ENCODE measurements around the gene ANKRD13D.
A peak's percentile ranks its signal among the peaks of the same experiment; 100 is the strongest.

Gene ANKRD13D

GRCh38 chr11:67288198-67288451 is 978 bp upstream of the ANKRD13D start:
- no peak for DNase-seq

- peak; percentile 17 for DNase-seq
These were observed 464 bp upstream of the ANKRD13D start for GRCh38 chr11:67288452-67289225.

GRCh38 chr11:67289651-67290479 is 762 bp downstream of the ANKRD13D start:
- DNase-seq, result no peak

- no peak for DNase-seq
These were observed 1.7 kb downstream of the ANKRD13D start for GRCh38 chr11:67290801-67291200.

- DNase-seq, result no peak
These were observed 2.6 kb downstream of the ANKRD13D start for GRCh38 chr11:67291481-67292381.

GRCh38 chr11:67292671-67293070 is 3.6 kb downstream of the ANKRD13D start:
- DNase-seq, result no peak

GRCh38 chr11:67293090-67293489 is 4.0 kb downstream of the ANKRD13D start:
- no peak for DNase-seq

- DNase-seq, result no peak
These were observed 6.7 kb downstream of the ANKRD13D start for GRCh38 chr11:67295846-67296245.

- DNase-seq, result no peak
These were observed 9.7 kb downstream of the ANKRD13D start for GRCh38 chr11:67298786-67299185.

- no peak for DNase-seq
These were observed 10.5 kb downstream of the ANKRD13D start for GRCh38 chr11:67299471-67300191.

- DNase-seq, result no peak
These were observed 11.2 kb downstream of the ANKRD13D start for GRCh38 chr11:67300256-67300755.

GRCh38 chr11:67300756-67301312 is 11.7 kb downstream of the ANKRD13D start:
- no peak for DNase-seq

- no peak for DNase-seq
These were observed 12.3 kb downstream of the ANKRD13D start for GRCh38 chr11:67301313-67301921.

GRCh38 chr11:67301951-67302516 is 12.9 kb downstream of the ANKRD13D start:
- no peak for DNase-seq

GRCh38 chr11:67302571-67303131 is 13.5 kb downstream of the ANKRD13D start:
- DNase-seq, result no peak

GRCh38 chr11:67303132-67303834 is 14.2 kb downstream of the ANKRD13D start, which contains the start of gene SSH3:
Gene SSH3, plus strand, starts transcription at chr11:67303530. Its CDS starts 96 bp downstream, at chr11:67303626.
- DNase-seq, result peak; percentile 20

- DNase-seq, result no peak
These were observed 14.8 kb downstream of the ANKRD13D start for GRCh38 chr11:67303835-67304411.

GRCh38 chr11:67304511-67305113 is 15.5 kb downstream of the ANKRD13D start:
- DNase-seq, result no peak
